GM19463 (cell line): ENCODE measurements around the gene KIR3DL1.
"Not testable (repeated sequence)": the region's sequence is repeated elsewhere in the genome, so short reads cannot be mapped to it uniquely, and the experiment has no call there.

Source experiments
- ATAC-seq: cut with Tn5 transposase; IDR thresholded peaks from one replicate; pipeline ENCODE4 v1.9.1; 2021; ENCODE audit warnings: mild to moderate bottlenecking, moderate library complexity; ENCODE audit not compliant: unreplicated experiment

Gene KIR3DL1

DNA sequence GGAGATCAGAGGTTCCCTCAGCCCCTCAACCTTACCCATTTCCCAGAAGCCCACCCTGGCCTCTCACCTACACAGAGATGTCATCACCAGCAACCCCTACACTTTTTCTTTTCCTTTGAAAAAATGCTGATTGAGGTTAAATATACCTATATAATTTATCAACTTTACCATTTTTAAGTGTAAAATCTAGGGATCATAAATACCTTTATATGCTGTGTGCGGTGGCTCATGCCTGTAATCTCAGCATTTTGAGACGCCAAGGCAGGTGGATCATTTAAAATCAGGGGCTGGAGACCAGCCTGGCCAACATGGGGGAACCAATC, 9.8 kb upstream of the KIR3DL1 start:
- no peak for ATAC-seq

- not testable (repeated sequence) for ATAC-seq
Measured at GRCh38 chr19:54814571-54814970, 1.7 kb upstream of the KIR3DL1 start.

DNA sequence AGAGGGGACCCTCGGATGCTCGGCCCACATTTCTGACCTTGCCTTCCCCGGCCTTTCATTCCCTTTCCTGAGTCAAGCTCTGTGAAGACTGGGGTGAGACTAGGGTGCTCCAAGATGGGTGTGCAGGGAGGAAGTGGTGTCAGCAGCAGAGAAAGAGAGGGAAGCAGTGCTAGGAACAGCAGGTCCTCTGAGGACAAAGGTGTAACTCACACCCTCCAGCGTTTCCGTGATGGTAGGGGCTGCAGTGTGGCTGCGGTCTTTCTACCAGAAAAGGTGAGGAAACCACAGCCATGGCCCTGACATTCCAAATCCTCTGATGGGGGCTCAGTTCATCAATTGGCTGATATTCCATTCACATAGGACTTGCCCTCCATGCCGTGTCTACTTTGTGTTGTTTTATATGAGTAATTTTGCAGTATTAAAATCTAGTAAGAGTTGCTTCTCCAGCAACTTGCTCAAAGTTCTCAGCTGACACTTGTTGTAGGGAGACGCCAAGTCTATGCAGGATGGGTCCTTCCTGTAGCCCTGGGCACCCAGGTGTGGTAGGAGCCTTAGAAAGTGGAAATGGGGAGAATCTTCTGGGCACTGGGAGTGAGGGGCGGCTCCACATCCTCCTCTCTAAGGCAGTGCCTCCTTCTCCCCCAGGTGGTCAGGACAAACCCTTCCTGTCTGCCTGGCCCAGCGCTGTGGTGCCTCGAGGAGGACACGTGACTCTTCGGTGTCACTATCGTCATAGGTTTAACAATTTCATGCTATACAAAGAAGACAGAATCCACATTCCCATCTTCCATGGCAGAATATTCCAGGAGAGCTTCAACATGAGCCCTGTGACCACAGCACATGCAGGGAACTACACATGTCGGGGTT, 1.6 kb downstream of the KIR3DL1 start:
- no peak for ATAC-seq

DNA sequence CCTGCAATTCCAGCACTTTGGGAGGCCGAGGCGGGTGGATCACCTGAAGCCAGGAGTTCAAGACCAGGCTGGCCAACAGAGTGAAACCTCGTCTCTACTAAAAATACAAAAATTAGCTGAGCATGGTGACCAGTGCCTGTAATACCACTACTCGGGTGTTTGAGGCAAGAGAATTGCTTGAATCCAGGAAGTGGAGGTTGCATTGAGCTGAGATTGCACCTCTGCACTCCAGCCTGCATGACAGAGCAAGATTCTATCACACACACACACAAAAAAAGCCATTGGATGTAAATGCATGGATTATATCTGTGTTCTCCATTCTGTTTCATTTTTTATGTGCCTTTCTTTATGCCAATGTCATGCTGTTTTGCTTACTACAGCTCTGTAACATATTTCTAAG, 8.1 kb downstream of the KIR3DL1 start:
- ATAC-seq, result not testable (repeated sequence)

GRCh38 chr19:54825326-54825725, 9.1 kb downstream of the KIR3DL1 start:
- ATAC-seq, result not testable (repeated sequence)

DNA sequence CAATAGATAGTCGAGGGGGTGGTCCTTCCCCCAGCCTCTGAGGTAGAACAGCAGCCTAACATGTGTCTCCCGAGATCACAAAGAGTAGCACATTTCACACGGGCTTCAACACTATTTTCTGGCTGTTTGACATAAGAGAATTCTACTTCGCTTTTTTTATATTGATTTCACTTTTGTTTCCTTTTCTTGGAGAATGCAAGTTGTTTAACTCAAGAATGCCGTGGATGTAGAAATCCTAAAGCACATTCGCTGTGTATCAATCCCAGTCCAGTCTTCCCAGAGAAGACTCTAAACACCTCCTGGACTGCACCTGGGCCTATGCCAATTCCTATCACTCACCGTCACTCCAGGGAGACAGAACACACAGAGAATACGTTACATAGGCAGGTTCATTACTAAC, 11.8 kb downstream of the KIR3DL1 start:
- not testable (repeated sequence) for ATAC-seq

GRCh38 chr19:54832496-54832895, 16.2 kb downstream of the KIR3DL1 start, which contains the start of gene KIR2DS4:
Gene KIR2DS4, plus strand, starts transcription at chr19:54832676.
- not testable (repeated sequence) for ATAC-seq

DNA sequence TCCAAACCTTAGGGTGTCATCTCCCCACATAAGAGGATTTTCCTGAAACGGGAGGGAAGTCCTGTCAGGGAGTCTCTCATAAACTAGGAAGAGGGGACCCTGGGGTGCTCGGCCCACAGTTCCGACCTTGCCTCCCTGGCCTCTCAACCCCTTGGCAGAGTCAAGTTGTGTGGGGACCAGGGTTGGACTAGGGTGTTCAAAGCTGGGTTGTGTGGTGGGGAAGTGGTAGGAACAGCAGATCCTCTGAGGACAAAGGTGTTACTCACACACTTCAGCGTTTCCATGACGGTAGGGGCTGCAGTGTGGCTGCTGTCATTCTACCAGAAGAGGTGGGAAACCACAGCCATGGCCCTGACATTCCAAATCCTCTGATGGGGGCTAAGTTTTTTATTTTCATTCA, 18.9 kb downstream of the KIR3DL1 start:
- ATAC-seq, result not testable (repeated sequence)

DNA sequence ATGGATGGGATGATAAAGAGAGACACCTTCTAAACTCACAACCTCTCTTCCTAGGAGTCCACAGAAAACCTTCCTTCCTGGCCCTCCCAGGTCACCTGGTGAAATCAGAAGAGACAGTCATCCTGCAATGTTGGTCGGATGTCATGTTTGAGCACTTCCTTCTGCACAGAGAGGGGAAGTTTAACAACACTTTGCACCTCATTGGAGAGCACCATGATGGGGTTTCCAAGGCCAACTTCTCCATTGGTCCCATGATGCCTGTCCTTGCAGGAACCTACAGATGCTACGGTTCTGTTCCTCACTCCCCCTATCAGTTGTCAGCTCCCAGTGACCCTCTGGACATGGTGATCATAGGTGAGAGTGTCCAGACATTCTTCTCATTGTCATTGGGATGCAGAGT, 21.3 kb downstream of the KIR3DL1 start:
- not testable (repeated sequence) for ATAC-seq

- ATAC-seq, result not testable (repeated sequence)
Measured at GRCh38 chr19:54843171-54843570, 26.9 kb downstream of the KIR3DL1 start.

DNA sequence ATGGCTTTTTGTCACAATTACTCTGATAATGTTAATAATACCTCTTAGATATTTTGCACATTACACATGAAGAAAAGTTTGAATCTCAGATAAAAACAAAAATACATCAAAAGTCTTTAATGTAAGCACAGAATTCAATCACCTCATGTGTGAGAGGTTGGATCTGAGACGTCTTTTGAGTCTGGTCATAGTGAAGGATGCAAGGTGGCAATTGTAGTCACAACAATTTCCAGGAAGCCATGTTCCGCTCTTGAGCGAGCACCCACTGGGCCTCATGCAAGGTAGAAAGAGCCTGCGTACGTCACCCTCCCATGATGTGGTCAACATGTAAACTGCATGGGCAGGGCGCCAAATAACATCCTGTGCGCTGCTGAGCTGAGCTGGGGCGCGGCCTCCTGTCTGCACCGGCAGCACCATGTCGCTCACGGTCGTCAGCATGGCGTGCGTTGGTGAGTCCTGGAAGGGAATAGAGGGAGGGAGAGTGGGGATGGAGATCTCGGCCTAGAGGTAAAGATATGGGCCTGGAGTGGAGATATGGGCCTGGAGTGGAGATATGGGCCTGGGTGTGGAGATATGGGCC, 33.9 kb downstream of the KIR3DL1 start, which contains the start of gene KIR3DL2:
TSS of gene KIR3DL2 (plus strand) at position 383 of the 580 bp plus-strand sequence. CDS start at position 416, 33 bp downstream.
- not testable (repeated sequence) for ATAC-seq

GRCh38 chr19:54850930-54851329, 34.7 kb downstream of the KIR3DL1 start:
- ATAC-seq, result no peak

- no peak for ATAC-seq
Measured at GRCh38 chr19:54851353-54851752, 35.1 kb downstream of the KIR3DL1 start.

DNA sequence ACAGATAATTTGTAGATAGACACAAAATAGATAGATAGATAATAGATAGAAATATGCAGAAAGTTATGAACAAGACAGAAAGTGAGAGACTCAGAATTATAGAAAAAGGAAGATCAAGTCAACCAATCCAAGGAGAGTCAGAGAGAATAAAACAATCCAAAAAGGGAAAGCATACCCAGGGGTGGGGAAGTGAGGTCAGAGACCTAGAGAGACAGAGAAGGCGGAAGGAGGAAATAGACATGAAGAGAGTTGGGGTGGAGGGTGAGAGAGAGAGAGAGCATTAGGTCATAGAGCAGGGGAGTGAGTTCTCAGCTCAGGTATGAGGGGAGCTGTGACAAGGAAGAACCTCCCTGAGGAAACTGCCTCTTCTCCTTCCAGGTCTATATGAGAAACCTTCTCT, 39.0 kb downstream of the KIR3DL1 start:
- not testable (repeated sequence) for ATAC-seq

DNA sequence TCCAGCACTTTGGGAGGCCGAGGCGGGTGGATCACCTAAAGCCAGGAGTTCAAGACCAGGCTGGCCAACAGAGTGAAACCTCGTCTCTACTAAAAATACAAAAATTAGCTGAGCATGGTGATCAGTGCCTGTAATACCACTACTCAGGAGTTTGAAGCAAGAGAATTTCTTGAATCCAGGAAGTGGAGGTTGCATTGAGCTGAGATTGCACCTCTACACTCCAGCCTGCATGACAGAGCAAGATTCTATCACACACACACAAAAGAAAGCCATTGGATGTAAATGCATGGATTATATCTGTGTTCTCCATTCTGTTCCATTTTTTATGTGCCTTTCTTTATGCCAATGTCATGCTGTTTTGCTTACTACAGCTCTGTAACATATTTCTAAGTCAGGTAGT, 42.2 kb downstream of the KIR3DL1 start:
- not testable (repeated sequence) for ATAC-seq

DNA sequence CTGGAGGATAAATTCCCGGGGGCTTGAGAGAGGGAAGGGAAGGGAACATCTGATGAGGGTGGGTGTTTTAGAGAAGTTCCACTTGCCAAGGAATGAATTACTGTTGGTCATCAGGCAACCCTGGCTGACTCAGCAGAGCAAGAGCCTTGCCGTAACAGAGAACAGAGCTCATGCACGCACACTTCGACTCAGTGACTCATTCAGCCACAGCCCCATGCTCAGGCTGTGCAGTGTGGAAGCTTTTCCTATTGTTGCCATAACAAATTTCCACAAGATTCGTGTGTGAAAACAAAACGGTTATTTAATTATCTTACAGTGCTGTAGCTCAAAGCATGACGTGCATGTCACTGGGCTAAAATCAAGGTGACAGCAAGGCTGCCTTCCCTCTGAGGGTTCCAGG, 43.2 kb downstream of the KIR3DL1 start:
- ATAC-seq, result not testable (repeated sequence)

DNA sequence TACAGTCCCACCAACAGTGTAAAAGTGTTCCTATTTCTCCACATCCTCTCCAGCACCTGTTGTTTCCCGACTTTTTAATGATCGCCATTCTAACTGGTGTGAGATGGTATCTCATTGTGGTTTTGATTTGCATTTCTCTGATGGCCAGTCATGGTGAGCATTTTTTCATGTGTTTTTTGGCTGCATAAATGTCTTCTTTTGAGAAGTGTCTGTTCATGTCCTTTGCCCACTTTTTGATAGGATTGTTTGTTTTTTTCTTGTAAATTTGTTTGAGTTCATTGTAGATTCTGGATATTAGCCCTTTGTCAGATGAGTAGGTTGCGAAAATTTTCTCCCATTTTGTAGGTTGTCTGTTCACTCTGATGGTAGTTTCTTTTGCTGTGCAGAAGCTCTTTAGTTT, 47.2 kb downstream of the KIR3DL1 start:
- ATAC-seq, result not testable (repeated sequence)

- ATAC-seq, result no peak
Measured at GRCh38 chr19:54871696-54872095, 55.4 kb downstream of the KIR3DL1 start.

GRCh38 chr19:54873990-54874389, 57.7 kb downstream of the KIR3DL1 start, which contains the start of gene FCAR:
Gene FCAR, plus strand, starts transcription at chr19:54874235. Its CDS starts 55 bp downstream, at chr19:54874290.
- ATAC-seq, result no peak

GRCh38 chr19:54875506-54875905, 59.2 kb downstream of the KIR3DL1 start:
- no peak for ATAC-seq

GRCh38 chr19:54877471-54877870, 61.2 kb downstream of the KIR3DL1 start:
- no peak for ATAC-seq
